NCI-H1436 treated with DMSO at 0.1 percent for 48 hours (cell line): ENCODE data around the gene SPNS3.

Source experiments
- DNase-seq: peaks from one replicate; lab custom pipeline; 2025; lab: John Stamatoyannopoulos, UW

Gene SPNS3

DNA sequence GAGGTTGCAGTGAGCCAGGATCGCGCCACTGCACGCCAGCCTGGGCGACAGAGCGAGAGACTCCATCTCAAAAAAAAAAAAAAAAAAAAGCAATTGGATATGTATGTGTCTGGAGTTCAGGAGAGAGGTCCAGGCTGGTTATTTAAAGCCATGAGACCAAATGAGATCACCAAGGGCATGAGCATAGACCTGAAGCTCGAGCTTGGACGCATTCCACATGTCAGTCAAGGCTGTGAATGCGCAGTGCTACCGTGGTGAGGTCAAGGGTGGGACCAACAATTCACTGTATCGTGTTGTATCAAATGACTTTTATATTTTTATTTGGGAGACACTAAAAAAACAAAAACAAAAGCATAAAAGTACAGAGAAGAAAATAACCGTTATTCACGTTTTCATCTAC is 35.8 kb downstream of the SPNS3 start:
- no peak for DNase-seq

DNA sequence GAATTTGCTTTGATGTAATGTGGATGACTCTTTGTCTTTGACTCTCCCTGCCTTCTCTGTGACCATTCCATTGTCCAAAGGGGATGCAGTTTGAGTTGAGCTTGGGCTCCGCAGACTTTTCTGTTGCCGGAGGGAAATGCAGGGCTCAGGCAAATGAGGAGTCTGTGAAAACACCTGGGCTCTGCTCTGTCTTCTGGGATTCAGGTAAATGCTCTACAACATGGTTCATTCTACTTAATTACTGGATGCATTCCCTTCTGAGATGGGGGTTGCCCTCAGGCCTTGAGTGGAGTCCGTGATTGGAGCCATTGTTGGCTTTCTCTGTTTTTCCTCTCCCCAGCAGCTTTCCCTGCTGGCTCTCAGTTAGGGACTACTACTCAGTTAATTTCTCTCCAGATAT is 38.5 kb downstream of the SPNS3 start:
- DNase-seq: no peak

GRCh38 chr17:4474093-4474492 is 40.4 kb downstream of the SPNS3 start:
- no peak for DNase-seq

GRCh38 chr17:4475001-4475400 is 41.3 kb downstream of the SPNS3 start:
- no peak for DNase-seq

GRCh38 chr17:4475463-4475862 is 41.7 kb downstream of the SPNS3 start:
- DNase-seq: no peak

- DNase-seq: no peak
Measured at GRCh38 chr17:4476017-4476416, 42.3 kb downstream of the SPNS3 start.

GRCh38 chr17:4476511-4477070 is 42.9 kb downstream of the SPNS3 start:
- DNase-seq: no peak

DNA sequence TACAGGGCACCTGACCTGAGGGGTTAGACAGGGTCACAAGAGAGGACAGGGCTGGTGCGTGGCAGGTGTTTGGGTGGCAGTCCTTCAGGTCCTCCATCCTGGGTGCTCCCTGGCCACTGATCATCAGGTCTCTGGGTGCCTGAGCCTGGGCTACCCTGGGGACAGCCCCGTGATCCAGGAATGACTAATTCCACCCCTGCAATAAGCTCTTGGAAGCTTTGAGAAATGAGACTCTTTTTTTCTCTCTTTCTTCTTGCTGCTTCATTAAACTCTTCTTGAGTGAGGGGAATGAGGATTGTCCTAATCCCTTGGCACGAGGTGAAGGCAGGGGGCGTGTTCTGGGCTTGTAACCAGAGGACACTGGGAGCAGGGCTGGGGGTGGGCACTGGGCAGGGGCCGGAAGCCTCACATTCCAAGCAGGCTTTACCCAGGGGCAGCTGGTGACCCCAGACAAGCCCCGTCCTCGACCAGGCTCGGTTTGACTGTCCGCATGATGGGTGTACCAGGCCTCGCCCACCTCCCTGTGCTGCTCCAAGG is 43.6 kb downstream of the SPNS3 start:
- no peak for DNase-seq

DNA sequence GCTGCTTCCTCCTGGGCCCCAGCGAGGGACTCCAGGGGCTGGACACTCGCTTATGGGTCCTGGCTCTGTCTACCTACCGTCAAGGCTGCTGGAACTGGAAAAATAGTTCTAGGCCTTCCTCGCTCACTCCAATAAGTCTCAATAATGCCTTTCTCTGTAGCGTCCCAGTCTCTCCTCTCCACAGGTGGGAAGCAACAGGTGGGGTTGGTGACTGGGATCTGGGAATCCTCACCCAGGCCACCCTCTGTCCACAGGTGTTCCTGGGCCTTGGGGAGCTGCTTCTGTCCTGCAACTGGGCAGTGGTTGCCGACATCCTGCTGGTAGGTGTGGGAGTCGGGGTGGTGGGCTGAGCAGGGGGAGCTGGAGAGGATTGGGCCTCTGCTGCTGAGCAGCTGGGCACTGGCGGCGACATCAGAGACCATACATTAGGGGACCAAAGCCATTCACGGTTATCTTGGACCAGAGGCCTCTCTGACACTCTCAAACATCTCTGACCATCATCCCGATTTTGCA is 44.6 kb downstream of the SPNS3 start:
- DNase-seq: no peak

DNA sequence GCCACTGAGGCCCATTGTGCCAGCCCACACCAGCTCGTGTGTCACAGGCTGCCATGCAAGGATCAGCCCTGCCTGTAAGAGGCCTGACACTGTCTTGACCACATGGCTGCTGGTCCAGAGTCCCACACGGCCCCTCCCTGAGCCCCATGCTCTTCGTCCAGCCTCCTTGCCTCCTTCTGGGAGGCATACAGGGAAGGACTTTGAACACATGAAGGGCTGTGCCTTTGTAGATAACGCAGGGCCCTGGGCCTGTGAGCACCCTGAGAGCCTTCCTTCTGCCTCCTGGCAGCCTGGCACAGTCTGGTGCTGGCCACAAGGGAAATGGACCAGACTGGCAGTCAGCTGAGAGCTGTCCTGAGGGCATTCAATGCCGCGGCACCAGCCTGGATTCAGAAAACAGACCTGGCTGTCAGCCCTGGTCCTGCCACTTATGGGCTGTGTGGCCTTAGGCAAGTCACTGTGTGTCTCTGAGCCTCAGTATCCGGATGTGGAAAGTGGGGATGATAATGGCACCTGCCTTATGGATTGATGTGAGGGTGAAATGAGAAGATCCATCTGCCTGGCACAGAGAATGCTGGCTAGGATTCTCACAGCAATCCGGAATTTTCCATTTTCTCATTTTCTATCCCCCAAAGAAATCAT is 45.7 kb downstream of the SPNS3 start:
- DNase-seq: no peak

DNA sequence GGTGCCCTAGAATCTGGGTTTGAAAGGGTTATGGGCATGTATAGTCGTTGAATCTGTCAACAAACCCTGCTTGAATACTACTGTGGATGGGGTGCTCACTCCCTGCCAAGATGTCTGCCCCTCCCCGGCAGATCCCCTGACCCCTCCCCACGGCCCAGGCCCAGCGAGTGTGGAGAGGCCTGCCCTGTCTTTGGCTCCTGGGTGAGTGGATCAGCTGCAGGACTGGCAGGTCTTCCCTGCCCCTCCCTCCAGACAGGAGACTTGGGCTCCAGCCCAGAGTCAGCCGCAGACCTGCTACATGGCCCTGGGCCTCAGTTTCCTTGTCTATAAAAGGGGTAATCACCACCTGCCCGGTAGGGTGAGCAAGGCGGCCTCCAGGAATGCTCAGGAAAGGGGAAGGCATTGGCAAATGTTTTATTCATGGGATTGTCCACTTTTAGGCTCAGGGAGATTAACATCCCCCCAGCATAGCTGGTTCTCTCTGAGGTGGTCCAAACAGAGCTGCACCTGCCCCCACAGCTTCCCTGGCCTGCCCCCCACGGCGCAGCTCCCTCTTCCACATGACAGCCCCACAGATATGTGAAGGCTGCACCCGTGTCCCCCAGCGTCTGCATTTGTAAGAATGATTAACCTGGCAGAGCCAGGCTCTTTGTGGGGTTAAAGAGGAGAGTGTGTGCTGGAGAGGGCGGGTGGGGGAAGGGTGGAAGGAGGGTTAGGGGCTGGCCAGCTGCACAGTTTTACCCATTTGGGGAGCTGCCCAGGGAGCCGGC is 46.4 kb downstream of the SPNS3 start:
- DNase-seq: no peak

DNA sequence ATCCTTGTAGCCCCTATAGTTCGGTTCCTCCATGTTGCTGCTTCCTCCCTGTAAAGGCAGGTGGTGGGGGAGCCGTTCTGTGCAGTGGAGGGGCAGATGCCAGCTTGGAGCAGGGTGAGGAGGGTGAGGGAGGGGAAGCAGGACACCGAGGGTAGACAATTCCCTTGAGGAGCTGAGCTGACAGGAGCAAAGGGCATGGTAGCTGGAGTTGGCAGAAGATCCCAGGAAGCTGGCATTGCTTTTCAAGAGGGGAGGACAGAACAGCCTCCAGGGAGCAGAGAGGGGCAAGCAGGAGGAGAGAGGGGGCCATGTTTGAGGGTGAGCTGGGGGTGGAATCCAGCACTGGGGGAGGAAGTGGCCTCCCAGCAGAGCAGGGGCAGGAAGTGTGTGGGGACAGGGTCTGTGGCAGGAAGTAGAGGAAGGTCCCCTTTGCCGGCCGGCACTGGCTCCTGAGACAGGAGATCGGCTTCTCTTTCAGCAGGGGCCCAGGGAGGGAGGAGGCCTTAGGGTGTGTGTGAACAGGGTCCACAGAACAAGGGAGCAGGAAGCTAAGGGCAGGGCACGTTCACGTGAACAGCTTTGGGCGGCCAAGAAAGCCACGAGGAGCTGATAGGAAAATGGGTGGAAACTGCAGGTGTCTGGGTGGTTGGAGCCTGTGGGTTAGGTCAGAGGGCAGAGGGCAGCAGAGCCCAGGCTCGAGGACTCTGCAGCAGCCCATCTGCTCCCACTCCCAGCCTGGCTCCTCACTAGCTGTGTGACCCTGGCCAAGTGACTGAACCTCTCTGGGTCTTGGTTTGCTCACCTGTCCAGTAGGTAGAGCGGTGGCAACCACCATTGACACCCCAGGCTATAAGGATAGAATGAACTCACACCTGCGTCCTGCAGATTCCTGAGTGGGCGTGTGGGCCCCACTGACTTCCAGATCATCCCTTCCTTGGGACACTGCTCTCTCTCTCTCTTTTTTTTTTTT is 47.5 kb downstream of the SPNS3 start:
- no peak for DNase-seq

DNA sequence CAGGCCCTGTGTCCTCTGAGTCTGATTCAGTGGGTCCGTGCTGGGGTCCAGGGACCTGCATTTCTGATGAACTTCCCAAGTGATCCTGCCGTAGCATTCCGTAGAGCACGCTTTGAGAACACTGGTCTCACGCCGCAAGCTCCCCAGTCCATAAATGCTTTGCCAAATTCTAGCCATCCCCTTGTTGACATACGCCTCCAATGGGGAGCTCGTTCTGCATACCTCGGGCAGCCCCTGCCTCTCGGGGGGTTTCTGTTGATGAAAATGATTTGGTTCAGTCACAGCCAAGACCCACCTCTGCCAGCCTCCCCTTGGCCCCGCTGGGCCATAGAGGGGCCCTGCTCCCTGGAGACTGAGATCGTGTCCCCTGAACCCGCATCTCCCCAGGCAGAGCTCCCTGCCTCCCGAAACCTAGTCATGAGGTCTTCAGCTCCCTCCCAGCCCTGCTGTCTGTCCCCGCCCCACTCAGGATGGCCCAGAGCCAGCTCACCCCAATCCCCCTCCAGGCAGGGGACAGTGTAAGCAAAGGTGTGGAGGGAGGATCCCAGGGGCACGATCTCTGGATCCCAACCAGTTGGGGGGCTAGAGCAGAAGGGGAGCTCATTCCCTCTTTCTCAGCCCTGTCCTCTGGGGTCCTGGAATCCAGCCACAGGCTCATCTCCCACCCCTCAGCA is 48.7 kb downstream of the SPNS3 start:
- DNase-seq: no peak

DNA sequence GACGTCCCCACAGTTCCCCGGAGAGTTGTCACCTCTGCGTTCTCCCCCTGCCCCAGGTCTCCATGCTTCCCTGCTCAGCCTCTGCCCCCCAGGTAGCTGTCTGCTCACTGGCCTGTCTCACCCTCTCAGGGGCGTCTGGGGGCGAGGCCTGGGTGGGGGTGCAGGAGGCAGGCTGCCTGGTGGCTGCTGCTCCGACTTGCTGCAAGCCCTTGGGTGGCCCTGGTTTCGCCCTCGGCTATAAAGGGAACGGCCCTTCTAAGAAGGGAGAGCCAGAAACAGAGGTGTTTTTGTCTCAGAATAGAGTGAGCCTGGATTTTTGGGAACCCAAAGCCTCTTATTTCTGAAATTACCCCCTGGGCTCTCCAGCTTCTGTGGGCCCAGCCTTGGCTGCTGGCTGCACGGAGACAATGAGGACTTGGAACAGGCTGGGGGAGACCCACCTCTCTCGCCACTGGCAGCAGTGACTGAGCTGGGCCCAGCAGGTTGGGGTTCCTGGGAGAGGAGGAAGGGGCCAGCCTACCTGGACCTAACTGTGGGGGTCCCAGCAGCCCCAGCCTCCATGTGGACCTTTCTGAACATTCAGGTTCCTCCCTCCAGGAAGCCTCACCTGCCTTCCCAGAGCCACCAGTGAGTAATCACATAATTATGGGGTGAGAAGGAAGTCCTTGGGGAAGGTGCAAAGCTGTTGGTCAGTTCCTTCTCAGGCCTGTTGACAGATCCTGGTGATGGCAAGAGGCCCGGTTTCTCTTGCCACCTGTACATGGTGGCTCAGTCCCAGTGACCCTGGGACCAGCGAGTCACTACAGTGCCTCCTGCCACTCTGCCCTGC is 49.5 kb downstream of the SPNS3 start:
- no peak for DNase-seq

GRCh38 chr17:4485676-4486646 is 52.2 kb downstream of the SPNS3 start:
- no peak for DNase-seq

GRCh38 chr17:4487296-4487695 is 53.6 kb downstream of the SPNS3 start:
- DNase-seq: no peak

GRCh38 chr17:4487820-4488716 is 54.3 kb downstream of the SPNS3 start:
- DNase-seq: no peak

- DNase-seq: no peak
Measured at GRCh38 chr17:4488989-4489595, 55.4 kb downstream of the SPNS3 start.
